GM23338 (cell line): Measurements from ENCODE around the gene CXCL1. TPM values are rescaled to one million over a fixed set of nuclear protein-coding genes. Genes with fewer than 3 reads are reported as not detected.
A peak's percentile ranks its signal among the peaks of the same experiment; 100 is the strongest.

ENCODE experiments used
- ATAC-seq: fragments of 200-7000 bp; cut with Tn5 transposase; 3 replicates; pipeline ENCODE4 v1.9.1; 2020
- DNase-seq: peaks from one replicate; pipeline ENCODE4 v3.0.0-alpha.2; 2015; ENCODE audit warnings: low spot score
- H2AFZ ChIP-seq: fragments of 200-600 bp; sonication (generic); 2 replicates; pipeline ENCODE4 v1.8.0; 2016; ENCODE audit warnings: antibody characterized with exemption, mild to moderate bottlenecking, moderate library complexity
- H3F3A ChIP-seq: fragments of 200-600 bp; sonication (generic); replicated peaks from 2 replicates; pipeline ENCODE4 v1.8.0; 2017; ENCODE audit warnings: antibody characterized with exemption, mixed run types, low read depth
- H3K27ac ChIP-seq: fragments of 200-600 bp; sonication (generic); 2 replicates; pipeline ENCODE4 v1.6.1; 2016; ENCODE audit warnings: low read depth
- H3K27me3 ChIP-seq: fragments of 200-600 bp; sonication (generic); 2 replicates; pipeline ENCODE4 v1.8.0; 2016; ENCODE audit warnings: mild to moderate bottlenecking, mixed run types, moderate library complexity; ENCODE audit not compliant: insufficient read depth
- H3K36me3 ChIP-seq: fragments of 200-600 bp; sonication (generic); 2 replicates; pipeline ENCODE4 v1.8.0; 2016; ENCODE audit warnings: mild to moderate bottlenecking; ENCODE audit not compliant: insufficient read depth
- H3K4me1 ChIP-seq: fragments of 200-600 bp; sonication (generic); 2 replicates; pipeline ENCODE4 v1.8.0; 2016; ENCODE audit warnings: mild to moderate bottlenecking, moderate library complexity; ENCODE audit not compliant: insufficient read depth
- H3K4me2 ChIP-seq: fragments of 200-600 bp; sonication (generic); 2 replicates; pipeline ENCODE4 v1.7.1; 2017; ENCODE audit warnings: mixed run types
- H3K4me3 ChIP-seq: fragments of 200-600 bp; sonication (generic); 2 replicates; pipeline ENCODE4 v1.6.1; 2016; ENCODE audit warnings: mixed run types
- H3K79me2 ChIP-seq: fragments of 200-600 bp; sonication (generic); replicated peaks from 2 replicates; pipeline ENCODE4 v1.8.0; 2017; ENCODE audit warnings: mild to moderate bottlenecking; ENCODE audit not compliant: insufficient read depth
- H3K9me2 ChIP-seq: fragments of 200-600 bp; sonication (generic); 2 replicates; pipeline ENCODE4 v1.8.0; 2017; ENCODE audit not compliant: insufficient read depth
- H4K20me1 ChIP-seq: fragments of 200-600 bp; sonication (generic); replicated peaks from 2 replicates; pipeline ENCODE4 v1.8.0; 2017; ENCODE audit warnings: mild to moderate bottlenecking; ENCODE audit not compliant: insufficient read depth
- H3K27ac Mint-ChIP-seq: 2 replicates; pipeline ENCODE4 v1.8.0; 2020; ENCODE audit warnings: inconsistent platforms, mild to moderate bottlenecking, moderate library complexity, mixed read lengths
- H3K27me3 Mint-ChIP-seq: 3 replicates; pipeline ENCODE4 v1.8.0; 2022; ENCODE audit warnings: low read depth, mild to moderate bottlenecking, moderate library complexity, mixed read lengths, inconsistent platforms; ENCODE audit not compliant: insufficient read depth, poor library complexity
- H3K36me3 Mint-ChIP-seq: 3 replicates; pipeline ENCODE4 v1.8.0; 2021; ENCODE audit warnings: low read depth, mild to moderate bottlenecking, inconsistent platforms, moderate library complexity, mixed read lengths
- H3K4me1 Mint-ChIP-seq: 3 replicates; pipeline ENCODE4 v1.8.0; 2020; ENCODE audit warnings: mild to moderate bottlenecking, inconsistent platforms, mixed read lengths
- H3K4me3 Mint-ChIP-seq: 3 replicates; pipeline ENCODE4 v1.8.0; 2021; ENCODE audit warnings: moderate library complexity, mild to moderate bottlenecking, inconsistent platforms, mixed read lengths
- H3K9me3 Mint-ChIP-seq: 3 replicates; pipeline ENCODE4 v1.8.0; 2020; ENCODE audit warnings: moderate library complexity, mild to moderate bottlenecking, inconsistent platforms, mixed read lengths
- CREB1 ChIP-seq: fragments of 250-450 bp; sonication (Bioruptor Pico); IDR thresholded peaks from 2 replicates; pipeline ENCODE4 v1.5.0; 2020; ENCODE audit warnings: low read depth, mild to moderate bottlenecking, moderate library complexity
- JUNB ChIP-seq: IDR thresholded peaks from one replicate; pipeline ENCODE4 v1.6.1; 2016; ENCODE audit warnings: antibody characterized with exemption; ENCODE audit not compliant: unreplicated experiment
- NANOG ChIP-seq: IDR thresholded peaks from 2 replicates; pipeline ENCODE4 v1.6.1; 2016; ENCODE audit warnings: antibody characterized with exemption, borderline replicate concordance
- POLR2AphosphoS5 ChIP-seq: IDR thresholded peaks from 2 replicates; pipeline ENCODE4 v1.6.1; 2016; ENCODE audit warnings: antibody characterized with exemption, low read depth
- REST ChIP-seq: IDR thresholded peaks from one replicate; pipeline ENCODE4 v1.6.1; 2018; ENCODE audit warnings: antibody characterized with exemption; ENCODE audit not compliant: unreplicated experiment
- ZNF462 ChIP-seq: fragments of 250-450 bp; sonication (Bioruptor Pico); IDR thresholded peaks from 2 replicates; pipeline ENCODE4 v1.5.0; 2020; ENCODE audit warnings: mild to moderate bottlenecking, moderate library complexity
- polyA plus RNA-seq: library from polyadenylated mRNA; unstranded; fragments of >200 nt; fragmentation: Nextera tagmentation; extraction: Ambion mirVana; gene quantifications from 2 replicates; pipeline ENCODE4 v1.2.1, GENCODE V29; 2016
- total RNA-seq: library from RNA; depleted of rRNA; stranded (reverse); fragments of >200 nt; shearing (Covaris generic); gene quantifications from 2 replicates; pipeline ENCODE4 v1.2.3, GENCODE V29; 2014

Gene CXCL1
- total and polyA plus RNA-seq, 2 experiments from 2014 or later: 1.6 to 2.5 TPM

- no peak for TF ChIP-seq ZNF462 (CRISPR knock-in tag)
- TF ChIP-seq REST: no peak
- no peak for TF ChIP-seq NANOG
- TF ChIP-seq POLR2AphosphoS5: no peak
- no peak for TF ChIP-seq JUNB
Measured at GRCh38 chr4:73864961-73865360, 4.2 kb upstream of the CXCL1 start (continued).

GRCh38 chr4:73865431-73866096 is 3.6 kb upstream of the CXCL1 start:
- H3K79me2 ChIP-seq: no peaks in the 10 kb centered on the region
- Mint-ChIP-seq H3K9me3 (no peaks in the 10 kb centered on the region), H3K36me3 (no peaks in the 10 kb centered on the region), H3K27ac (no peak overlapping the region), H3K4me1 (peaks cover 22% of the 10 kb centered on the region), H3K4me3 (no peak overlapping the region), H3K27me3 (peaks cover 12% of the 10 kb centered on the region)
- H2AFZ ChIP-seq: no peak overlapping the region
- H3K9me2 ChIP-seq: no peaks in the 10 kb centered on the region
- DNase-seq (no peak), ATAC-seq (no peak)
- peaks cover 22% of the 10 kb centered on the region for H3K27me3 ChIP-seq
- no peaks in the 10 kb centered on the region; the same call in 1 of the 2 replicates for H3F3A ChIP-seq
- no peak for TF ChIP-seq JUNB
- TF ChIP-seq CREB1 (CRISPR knock-in tag): 0 out of 2 replicates have a peak, but pooled peaks have one; percentile 23
- H3K27ac ChIP-seq: no peak overlapping the region
- H3K4me1 ChIP-seq: peaks cover 18% of the 10 kb centered on the region
- no peaks in the 10 kb centered on the region for H3K36me3 ChIP-seq
- H4K20me1 ChIP-seq: no peaks in the 10 kb centered on the region
- no peak overlapping the region for H3K4me3 ChIP-seq
- H3K4me2 ChIP-seq: no peak overlapping the region
